ENCODE data around the gene SLC12A1. TPM values are rescaled to one million over a fixed set of nuclear protein-coding genes. Genes with fewer than 3 reads are reported as not detected.

Gene SLC12A1
- total and polyA plus RNA-seq, 4 donors, result 0.23 to 0.81 (median 0.42) TPM; not detected in 1

DNA sequence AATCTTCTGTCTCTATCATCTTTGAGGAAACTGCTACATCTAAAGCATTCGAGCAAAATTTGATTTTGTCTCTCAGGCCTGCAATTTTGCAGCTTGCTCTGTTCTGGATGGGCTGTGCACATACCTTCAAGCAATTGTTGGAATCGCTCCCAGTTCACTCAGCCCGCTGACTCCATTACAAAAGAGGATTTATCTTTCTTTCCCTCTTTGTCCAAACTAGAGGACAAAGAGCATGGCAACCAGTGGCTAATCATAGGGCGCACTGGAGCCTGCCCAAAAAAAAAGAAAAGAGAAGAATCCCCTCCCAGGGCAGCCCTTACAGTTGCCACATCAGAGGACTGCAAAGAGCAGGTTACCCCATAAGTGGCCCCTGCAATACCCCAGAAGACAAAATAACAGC, 76.1 kb downstream of the SLC12A1 start:
- no peak for DNase-seq
- Histone ChIP-seq H3K4me1 (ENCODE audit: control insufficient read depth in 1 of 2, insufficient read depth in 2 of 2, low read length in 2 of 2) (peaks cover 5 to 24% of the 10 kb centered on the region in 2 donors), H3K27ac (ENCODE audit: low read depth in 1 of 2, low read length in 2 of 2) (peak overlapping the region; percentile 8 to 76)

DNA sequence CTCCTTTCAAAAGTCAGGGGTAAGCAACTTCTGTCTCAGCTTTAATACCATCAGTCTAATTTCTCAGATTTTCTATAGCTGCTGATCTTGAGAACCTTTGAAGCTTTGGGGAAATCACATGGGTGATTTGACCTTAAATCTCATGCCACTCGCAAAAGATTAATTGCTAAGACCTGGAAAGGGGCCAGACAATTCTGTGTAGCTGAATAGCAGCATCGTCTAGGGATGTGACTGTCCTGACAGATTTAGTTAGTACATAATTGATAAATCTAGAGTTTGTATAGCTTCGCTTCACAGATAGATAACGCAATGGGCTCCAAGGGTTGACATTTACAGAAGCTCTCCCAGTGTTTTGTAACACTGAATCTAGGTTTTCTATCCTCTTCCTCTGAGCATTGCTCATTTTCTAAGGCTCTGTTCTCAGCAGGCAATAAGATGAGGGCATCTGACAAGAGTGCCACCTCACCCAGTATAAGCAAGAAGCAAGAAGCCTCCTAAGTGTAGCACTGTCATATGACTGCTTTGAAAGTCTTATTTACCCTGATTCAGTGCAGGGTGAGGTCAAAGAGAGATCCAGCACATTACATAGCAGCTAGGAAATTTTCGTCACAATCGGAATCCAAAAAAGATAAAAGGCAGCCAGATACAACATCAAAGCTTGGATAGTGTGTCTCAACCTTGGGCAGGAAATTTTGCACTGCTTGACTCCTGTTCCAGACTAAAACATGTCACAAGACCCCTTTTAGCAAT, 77.5 kb downstream of the SLC12A1 start:
- Histone ChIP-seq H3K36me3 (ENCODE audit: control insufficient read depth in 1 of 2, insufficient read depth in 2 of 2, low read length in 1 of 2) (no peaks in the 10 kb centered on the region), H3K27me3 (ENCODE audit: control insufficient read depth in 1 of 2, insufficient read depth in 2 of 2, low read length in 1 of 2) (no peaks in the 10 kb centered on the region), H3K9me3 (ENCODE audit: control insufficient read depth, low read length) (no peaks in the 10 kb centered on the region), H3K27ac (ENCODE audit: low read depth in 1 of 2, low read length in 2 of 2) (peak overlapping the region; percentile 64 to 87), H3K4me1 (ENCODE audit: control insufficient read depth in 1 of 2, insufficient read depth in 2 of 2, low read length in 2 of 2) (peaks cover 5 to 24% of the 10 kb centered on the region in 2 donors), H3K4me3 (ENCODE audit: low read length in 2 of 2) (no peak overlapping the region)
- intact Hi-C loops (cut with DNase I), result loop anchor here (5.0 to 10.0 kb wide), 4 partner anchors 61 to 1089 kb away; no protein-coding TSS in a partner anchor
- peak; percentile 62 for ATAC-seq (ENCODE audit: low FRiP score)
- WGBS, 2 donors, result 4 to 8% methylated on average over 6 of the region's 6 CpGs
- no peak for DNase-seq

More for the DNA sequence above, 76.1 kb downstream of the SLC12A1 start:
- WGBS, 2 donors, result 52 to 53% methylated on average over 4 of the region's 4 CpGs
- H3K36me3 ChIP-seq (ENCODE audit: control insufficient read depth in 1 of 2, insufficient read depth in 2 of 2, low read length in 1 of 2), result no peaks in the 10 kb centered on the region
- H3K27me3 ChIP-seq (ENCODE audit: control insufficient read depth in 1 of 2, insufficient read depth in 2 of 2, low read length in 1 of 2), result no peaks in the 10 kb centered on the region
- no peak for ATAC-seq (ENCODE audit: low FRiP score)
- H3K9me3 ChIP-seq (ENCODE audit: control insufficient read depth, low read length), result no peaks in the 10 kb centered on the region
- no peak overlapping the region for H3K4me3 ChIP-seq (ENCODE audit: low read length in 2 of 2)
- intact Hi-C loops (cut with DNase I), result loop anchor here (5.0 to 10.0 kb wide), 4 partner anchors 60 to 1087 kb away; no protein-coding TSS in a partner anchor

DNA sequence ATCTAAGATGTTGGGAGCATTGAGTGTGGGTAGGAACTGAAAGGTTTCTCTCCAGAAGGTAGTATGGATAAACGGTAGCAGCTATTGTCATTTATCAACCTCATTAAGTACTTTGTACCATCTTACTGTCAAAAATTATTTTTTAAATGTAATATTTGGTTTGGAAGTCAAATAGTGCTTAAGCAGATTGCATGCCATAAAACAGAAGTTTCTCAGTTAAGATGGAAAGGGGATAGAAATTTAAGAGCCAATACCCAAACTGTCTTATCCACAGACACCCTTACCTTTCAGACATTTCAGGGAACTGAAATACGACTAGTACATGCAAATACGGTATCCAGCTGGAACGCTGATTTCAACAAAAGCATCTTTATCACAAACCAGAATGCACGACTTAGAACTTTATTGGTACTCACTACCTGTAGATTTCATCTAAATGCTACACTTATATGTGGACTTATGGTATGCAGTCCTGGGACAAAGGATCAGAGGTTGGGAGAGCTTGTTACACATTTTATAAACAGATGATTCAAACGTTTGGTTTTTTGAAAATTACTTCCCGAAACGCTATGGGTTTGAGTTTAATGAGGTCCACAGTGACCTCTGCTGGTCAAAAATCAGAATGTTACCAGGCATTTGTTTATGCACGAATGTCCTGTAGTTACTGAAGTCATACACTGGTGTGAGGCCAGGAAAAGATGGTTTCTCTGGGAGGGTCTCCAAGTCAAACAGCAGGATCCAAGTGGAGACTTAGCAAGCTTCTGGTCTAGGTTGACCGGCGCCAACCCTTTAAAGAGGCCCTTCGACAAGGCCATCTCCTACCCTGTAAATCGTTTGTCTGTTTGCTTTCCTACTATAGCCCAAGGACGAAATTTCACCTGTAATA, 79.5 kb downstream of the SLC12A1 start:
- WGBS, 2 donors, result 1 to 2% methylated on average over 14 of the region's 14 CpGs
- no peaks in the 10 kb centered on the region for H3K36me3 ChIP-seq (ENCODE audit: control insufficient read depth in 1 of 2, insufficient read depth in 2 of 2, low read length in 1 of 2)
- H3K4me1 ChIP-seq (ENCODE audit: control insufficient read depth in 1 of 2, insufficient read depth in 2 of 2, low read length in 2 of 2), result peaks cover 5 to 24% of the 10 kb centered on the region in 2 donors
- ATAC-seq (ENCODE audit: low FRiP score), result peak; percentile 92
- peak overlapping the region; percentile 60 to 68 for H3K27ac ChIP-seq (ENCODE audit: low read depth in 1 of 2, low read length in 2 of 2)
- no peaks in the 10 kb centered on the region for H3K27me3 ChIP-seq (ENCODE audit: control insufficient read depth in 1 of 2, insufficient read depth in 2 of 2, low read length in 1 of 2)
- no peaks in the 10 kb centered on the region for H3K9me3 ChIP-seq (ENCODE audit: control insufficient read depth, low read length)
- peak in 1 of 2 donors; percentile 56 for DNase-seq
- H3K4me3 ChIP-seq (ENCODE audit: low read length in 2 of 2), result peak overlapping the region in 1 of 2 donors; percentile 69
- intact Hi-C loops (cut with DNase I), result loop anchor here (5.0 to 10.0 kb wide), 5 partner anchors 47 to 1091 kb away; partner anchors contain the start of genes DUT (in 1 of the 2) and SEMA6D (in 1 of the 2)

DNA sequence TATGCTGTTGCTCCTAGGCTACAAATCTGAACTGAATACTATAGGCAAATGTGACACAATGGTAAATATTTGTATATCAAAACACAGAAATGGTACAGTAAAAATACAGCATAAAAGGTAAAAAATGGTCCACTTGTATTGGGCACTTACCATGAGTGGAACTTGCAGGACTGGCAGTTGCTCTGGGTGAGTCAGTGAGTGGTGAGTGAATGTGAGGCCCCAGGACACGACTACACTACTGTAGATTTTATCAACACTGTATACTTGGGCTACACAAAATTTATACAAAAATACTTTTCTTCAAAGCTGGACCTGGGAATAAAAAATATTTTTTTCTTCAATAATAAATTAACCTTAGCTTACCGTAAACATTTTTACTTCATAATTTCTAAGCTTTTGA, 83.5 kb downstream of the SLC12A1 start:
- WGBS, 2 donors, result 82 to 88% methylated on average over 2 of the region's 2 CpGs
- Histone ChIP-seq H3K27ac (ENCODE audit: low read depth in 1 of 2, low read length in 2 of 2) (no peak overlapping the region), H3K36me3 (ENCODE audit: control insufficient read depth in 1 of 2, insufficient read depth in 2 of 2, low read length in 1 of 2) (no peaks in the 10 kb centered on the region), H3K9me3 (ENCODE audit: control insufficient read depth, low read length) (no peaks in the 10 kb centered on the region), H3K4me1 (ENCODE audit: control insufficient read depth in 1 of 2, insufficient read depth in 2 of 2, low read length in 2 of 2) (peaks cover 2 to 5% of the 10 kb centered on the region in 2 donors), H3K27me3 (ENCODE audit: control insufficient read depth in 1 of 2, insufficient read depth in 2 of 2, low read length in 1 of 2) (no peaks in the 10 kb centered on the region), H3K4me3 (ENCODE audit: low read length in 2 of 2) (no peak overlapping the region)
- no peak for DNase-seq
- no peak for ATAC-seq (ENCODE audit: low FRiP score)
- intact Hi-C loops (cut with DNase I), result loop anchor here (5.0 to 10.0 kb wide), 5 partner anchors 43 to 1095 kb away; partner anchors contain the start of genes DUT (in 1 of the 2) and SEMA6D (in 1 of the 2)

DNA sequence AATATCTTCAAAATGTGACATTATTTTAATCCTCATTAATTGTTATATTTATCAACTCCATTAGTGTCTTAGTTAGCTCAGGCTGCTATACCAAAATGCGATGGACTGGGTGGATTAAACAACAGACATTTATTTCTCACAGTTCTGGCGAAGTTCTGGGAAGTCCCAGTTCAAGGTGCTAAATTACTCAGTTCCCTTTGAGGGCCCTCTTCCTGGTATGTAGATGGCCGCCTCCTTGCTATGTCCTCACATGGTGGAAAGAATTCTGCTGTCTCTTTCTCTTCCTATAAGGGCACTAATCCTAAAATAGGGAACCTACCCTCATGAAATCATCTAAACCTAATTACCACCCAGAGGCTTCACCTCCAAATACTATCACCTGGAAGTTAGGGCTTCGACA, 86.4 kb downstream of the SLC12A1 start:
- Histone ChIP-seq H3K9me3 (ENCODE audit: control insufficient read depth, low read length) (no peaks in the 10 kb centered on the region), H3K4me3 (ENCODE audit: low read length in 2 of 2) (no peak overlapping the region), H3K4me1 (ENCODE audit: control insufficient read depth in 1 of 2, insufficient read depth in 2 of 2, low read length in 2 of 2) (no peaks in the 10 kb centered on the region), H3K36me3 (ENCODE audit: control insufficient read depth in 1 of 2, insufficient read depth in 2 of 2, low read length in 1 of 2) (no peaks in the 10 kb centered on the region), H3K27ac (ENCODE audit: low read depth in 1 of 2, low read length in 2 of 2) (no peak overlapping the region), H3K27me3 (ENCODE audit: control insufficient read depth in 1 of 2, insufficient read depth in 2 of 2, low read length in 1 of 2) (no peaks in the 10 kb centered on the region)
- intact Hi-C loops (cut with DNase I), result no loop called here
- 97 to 98% methylated on average over 4 of the region's 4 CpGs for WGBS, 2 donors
- ATAC-seq (ENCODE audit: low FRiP score) (no peak), DNase-seq (no peak)

DNA sequence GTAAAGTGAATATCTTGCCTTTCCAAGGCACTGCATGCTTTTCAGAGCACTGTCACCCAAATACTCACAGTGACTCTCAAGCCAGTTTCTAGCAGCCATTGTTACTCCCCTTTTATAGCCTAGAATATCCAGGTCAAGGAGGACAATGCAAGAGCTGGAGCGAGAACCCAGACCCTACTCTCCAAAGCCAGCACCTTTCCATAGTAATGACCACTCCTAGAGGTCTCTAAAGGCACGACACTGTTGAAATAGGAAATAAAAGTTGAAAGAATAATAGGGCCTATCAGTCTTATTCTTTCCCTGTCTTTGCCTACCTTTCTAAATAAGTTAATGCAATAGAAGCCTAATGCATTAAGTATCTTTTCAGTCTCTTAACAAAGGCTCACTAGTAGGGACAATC, 91.6 kb downstream of the SLC12A1 start:
- Histone ChIP-seq H3K4me1 (ENCODE audit: control insufficient read depth in 1 of 2, insufficient read depth in 2 of 2, low read length in 2 of 2) (no peaks in the 10 kb centered on the region), H3K27ac (ENCODE audit: low read depth in 1 of 2, low read length in 2 of 2) (no peak overlapping the region), H3K36me3 (ENCODE audit: control insufficient read depth in 1 of 2, insufficient read depth in 2 of 2, low read length in 1 of 2) (no peaks in the 10 kb centered on the region), H3K9me3 (ENCODE audit: control insufficient read depth, low read length) (no peaks in the 10 kb centered on the region), H3K4me3 (ENCODE audit: low read length in 2 of 2) (no peak overlapping the region), H3K27me3 (ENCODE audit: control insufficient read depth in 1 of 2, insufficient read depth in 2 of 2, low read length in 1 of 2) (no peaks in the 10 kb centered on the region)
- 94 to 98% methylated on average over 2 of the region's 2 CpGs for WGBS, 2 donors
- DNase-seq (no peak), ATAC-seq (ENCODE audit: low FRiP score) (no peak)
- intact Hi-C loops (cut with DNase I), result no loop called here

DNA sequence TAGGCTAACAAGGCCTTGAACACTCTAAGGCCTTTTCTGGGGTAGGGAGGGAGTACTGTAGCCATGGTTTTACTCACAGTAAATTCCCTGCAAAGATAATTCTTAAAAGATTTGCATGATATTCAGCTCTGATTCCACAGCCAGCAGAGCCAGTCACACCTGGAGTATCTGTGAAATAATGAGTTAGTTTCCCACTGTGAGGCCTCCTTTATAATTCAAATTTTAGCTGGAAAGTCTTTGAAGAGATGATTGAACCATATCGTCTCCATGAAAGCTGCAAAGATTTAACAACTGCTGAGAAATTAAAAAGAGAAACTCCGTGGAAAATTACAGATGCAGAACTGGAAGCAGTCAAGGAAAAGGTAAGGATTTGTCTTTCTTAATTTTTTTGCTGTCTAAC, 92.8 kb downstream of the SLC12A1 start:
- ATAC-seq (ENCODE audit: low FRiP score) (no peak), DNase-seq (no peak)
- Histone ChIP-seq H3K27ac (ENCODE audit: low read depth in 1 of 2, low read length in 2 of 2) (no peak overlapping the region), H3K4me3 (ENCODE audit: low read length in 2 of 2) (no peak overlapping the region), H3K9me3 (ENCODE audit: control insufficient read depth, low read length) (no peaks in the 10 kb centered on the region), H3K36me3 (ENCODE audit: control insufficient read depth in 1 of 2, insufficient read depth in 2 of 2, low read length in 1 of 2) (no peaks in the 10 kb centered on the region), H3K27me3 (ENCODE audit: control insufficient read depth in 1 of 2, insufficient read depth in 2 of 2, low read length in 1 of 2) (no peaks in the 10 kb centered on the region), H3K4me1 (ENCODE audit: control insufficient read depth in 1 of 2, insufficient read depth in 2 of 2, low read length in 2 of 2) (no peaks in the 10 kb centered on the region)
- WGBS, 2 donors, result 57 to 58% methylated on average over 2 of the region's 2 CpGs
- intact Hi-C loops (cut with DNase I), result no loop called here

DNA sequence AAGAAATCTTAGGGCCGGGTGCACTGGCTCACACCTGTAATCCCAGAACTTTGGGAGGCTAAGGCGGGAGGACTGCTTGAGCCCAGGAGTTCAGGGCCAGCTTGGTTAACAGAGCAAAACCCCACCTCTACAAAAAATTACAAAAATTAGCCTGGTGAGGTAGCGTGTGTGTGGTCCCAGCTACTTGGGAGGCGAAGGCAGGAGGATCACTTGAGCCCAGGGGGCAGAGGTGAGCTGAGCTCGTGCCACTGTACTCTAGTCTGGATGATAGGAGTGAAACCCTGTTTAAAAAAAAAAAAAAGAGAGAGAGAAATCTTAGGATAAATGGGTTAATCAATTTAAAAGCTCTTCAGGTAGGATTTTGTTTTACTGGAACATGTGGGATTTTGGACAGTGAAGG, 93.9 kb downstream of the SLC12A1 start:
- no peaks in the 10 kb centered on the region for H3K4me1 ChIP-seq (ENCODE audit: control insufficient read depth in 1 of 2, insufficient read depth in 2 of 2, low read length in 2 of 2)
- no peak for DNase-seq
- no peaks in the 10 kb centered on the region for H3K36me3 ChIP-seq (ENCODE audit: control insufficient read depth in 1 of 2, insufficient read depth in 2 of 2, low read length in 1 of 2)
- H3K9me3 ChIP-seq (ENCODE audit: control insufficient read depth, low read length), result no peaks in the 10 kb centered on the region
- no peak overlapping the region for H3K27ac ChIP-seq (ENCODE audit: low read depth in 1 of 2, low read length in 2 of 2)
- ATAC-seq (ENCODE audit: low FRiP score), result no peak
- no peak overlapping the region for H3K4me3 ChIP-seq (ENCODE audit: low read length in 2 of 2)
- WGBS, 2 donors, result 91 to 93% methylated on average over 5 of the region's 5 CpGs
- intact Hi-C loops (cut with DNase I), result no loop called here
- no peaks in the 10 kb centered on the region for H3K27me3 ChIP-seq (ENCODE audit: control insufficient read depth in 1 of 2, insufficient read depth in 2 of 2, low read length in 1 of 2)
